AG08396 (cell line): ENCODE data around the gene SST.
A peak's percentile ranks its signal among the peaks of the same experiment; 100 is the strongest.

Experiments
- DNase-seq: peaks from one replicate; pipeline ENCODE4 v3.0.0; 2012; ENCODE audit warnings: low spot score, mixed read lengths

Gene SST

GRCh38 chr3:187629711-187630110, 40.5 kb downstream of the SST start:
- DNase-seq = peak; percentile 47

DNA sequence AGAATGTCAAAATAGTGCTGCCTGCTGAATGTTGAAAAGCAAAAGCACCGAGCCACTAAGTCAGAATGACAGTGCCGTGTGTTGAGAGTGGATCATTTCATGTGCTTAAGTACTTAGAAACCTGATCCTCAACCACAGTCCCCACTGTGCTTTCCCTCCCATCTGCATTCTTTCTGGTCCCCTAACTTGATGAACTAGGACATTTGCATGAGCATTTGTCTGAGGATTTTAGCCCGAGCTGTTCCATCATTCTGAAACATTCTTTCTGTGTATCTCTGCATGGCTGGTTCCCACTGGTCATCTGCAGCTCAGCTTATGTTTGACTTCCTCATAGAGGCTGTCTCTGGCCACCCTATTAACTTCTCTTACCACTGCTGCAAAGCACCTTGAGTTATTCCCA, 42.0 kb downstream of the SST start:
- no peak for DNase-seq

DNA sequence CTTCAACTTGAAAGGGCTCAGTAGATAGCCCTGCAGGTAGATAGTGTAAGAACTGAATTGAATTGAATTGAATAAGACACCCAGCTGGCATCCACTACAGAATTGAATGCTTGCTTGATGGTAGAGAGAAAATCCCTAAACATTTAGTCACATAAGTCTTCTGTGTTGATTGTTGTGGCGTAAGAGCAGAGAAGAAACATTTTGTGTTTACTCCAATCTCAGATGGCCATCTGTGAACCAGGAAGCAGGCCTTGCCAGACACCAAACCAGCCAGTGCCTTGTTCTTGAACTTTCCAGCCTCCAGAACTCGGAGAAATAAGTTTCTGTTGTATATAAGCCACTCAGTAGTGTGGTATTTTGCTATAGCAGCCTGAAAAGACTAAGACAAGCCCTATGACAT, 43.6 kb downstream of the SST start:
- DNase-seq = no peak

- no peak for DNase-seq
Observed at GRCh38 chr3:187624588-187624987, 45.6 kb downstream of the SST start.

DNA sequence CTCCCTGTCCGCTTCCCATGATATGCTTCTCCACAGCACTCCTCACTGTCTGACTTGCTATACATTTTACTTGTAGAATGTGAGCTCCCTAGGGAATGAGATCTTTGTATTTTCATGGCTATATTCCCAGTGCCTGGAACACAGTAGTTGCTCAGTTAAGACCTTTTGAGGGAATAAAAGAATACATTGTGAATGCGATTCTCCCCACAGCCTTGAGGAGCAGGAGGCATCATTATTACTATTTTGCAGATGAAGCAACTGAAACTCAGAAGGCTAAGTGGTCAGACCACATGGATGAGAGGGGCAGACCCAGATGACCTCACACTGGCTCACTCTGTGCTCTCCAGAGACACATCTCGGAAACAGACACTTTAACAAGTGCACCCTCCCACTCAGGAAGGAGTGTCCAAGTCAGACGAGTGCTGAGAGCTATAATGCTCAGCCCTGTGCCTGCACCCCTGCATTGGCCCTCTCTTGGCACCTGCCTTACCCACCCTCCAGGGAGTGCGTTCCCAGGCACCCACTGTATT, 46.8 kb downstream of the SST start:
- no peak for DNase-seq

GRCh38 chr3:187621881-187622280, 48.3 kb downstream of the SST start:
- no peak for DNase-seq

- no peak for DNase-seq
Observed at GRCh38 chr3:187619461-187619860, 50.7 kb downstream of the SST start.
